ENCODE results near the gene TNFRSF4. TPM values are rescaled to one million over a fixed set of nuclear protein-coding genes. Genes with fewer than 3 reads are reported as not detected.

TNFRSF4 gene
- polyA plus RNA-seq, 2 of the 4 experiments (the other 2 are of a cell fraction): not detected

DNA sequence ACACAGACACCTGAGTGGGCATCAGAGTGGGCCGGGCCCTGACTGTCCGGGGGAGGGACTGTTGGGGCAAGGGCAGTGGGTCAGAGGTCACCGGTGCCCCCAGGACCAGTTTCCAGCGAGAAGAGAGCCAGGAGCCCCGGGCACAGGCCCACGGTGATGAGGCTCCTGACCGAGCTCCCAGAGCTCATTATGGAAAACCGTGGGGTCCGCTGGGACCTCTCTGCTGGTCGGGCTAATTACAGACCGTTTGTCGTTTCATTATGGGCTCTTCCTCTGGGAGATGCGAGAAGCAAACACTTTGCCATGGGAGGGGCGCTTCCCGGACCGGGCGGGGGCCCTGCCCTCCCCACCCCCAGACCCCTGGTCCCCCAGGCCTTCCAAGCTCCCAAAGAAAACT, 52.3 kb downstream of the TNFRSF4 start:
- FAIRE-seq (no peak), ATAC-seq (no peak), DNase-seq (ENCODE audit: low read depth in 1 of 2, low spot score in 1 of 2) (no peak)
- H3K27ac ChIP-seq: no peak overlapping the region
- TF ChIP-seq HOXA7 (CRISPR knock-in tag; IDR thresholded peaks at IDR 0.05): no peak
- no peak for TF ChIP-seq FOSB (CRISPR knock-in tag; IDR thresholded peaks at IDR 0.05)
- TF ChIP-seq CEBPB (IDR thresholded peaks at IDR 0.05): no peak
- TF ChIP-seq ZSCAN20 (CRISPR knock-in tag; IDR thresholded peaks at IDR 0.05): no peak
- no peak for TF ChIP-seq NPAS2 (CRISPR knock-in tag; IDR thresholded peaks at IDR 0.05; ENCODE audit: borderline replicate concordance)
- no peak for TF ChIP-seq SREBF2 (IDR thresholded peaks at IDR 0.05)
- no peak for TF ChIP-seq RFX5 (IDR thresholded peaks at IDR 0.05)
- TF ChIP-seq, protein P1, sequence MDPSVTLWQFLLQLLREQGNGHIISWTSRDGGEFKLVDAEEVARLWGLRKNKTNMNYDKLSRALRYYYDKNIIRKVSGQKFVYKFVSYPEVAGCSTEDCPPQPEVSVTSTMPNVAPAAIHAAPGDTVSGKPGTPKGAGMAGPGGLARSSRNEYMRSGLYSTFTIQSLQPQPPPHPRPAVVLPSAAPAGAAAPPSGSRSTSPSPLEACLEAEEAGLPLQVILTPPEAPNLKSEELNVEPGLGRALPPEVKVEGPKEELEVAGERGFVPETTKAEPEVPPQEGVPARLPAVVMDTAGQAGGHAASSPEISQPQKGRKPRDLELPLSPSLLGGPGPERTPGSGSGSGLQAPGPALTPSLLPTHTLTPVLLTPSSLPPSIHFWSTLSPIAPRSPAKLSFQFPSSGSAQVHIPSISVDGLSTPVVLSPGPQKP (IDR thresholded peaks at IDR 0.05; ENCODE audit: low read depth, low read length): no peak
- TF ChIP-seq ESRRA (IDR thresholded peaks at IDR 0.05; ENCODE audit: borderline replicate concordance, low read length): no peak
- POLR2A ChIA-PET: no interaction called here
- no peak overlapping the region for H3K4me3 ChIP-seq
- H3K4me2 ChIP-seq: no peak overlapping the region
- H3K9me3 ChIP-seq: no peaks in the 10 kb centered on the region
- WGBS (ENCODE audit: missing lambda C conversion rate): no CpG with 5 or more reads among the region's 17 CpGs
- CTCF ChIA-PET: interaction anchor here (1.8 to 1.9 kb wide), 2 partner anchors 39 to 69 kb away, joined by 4 to 5 read pairs; no protein-coding TSS in a partner anchor
- peaks cover 26% of the 10 kb centered on the region for H3K4me1 ChIP-seq

Small RNAs within 50 kb of the gene (small RNA-seq; reads per million reads assigned to genes)
- gene MIR200A (2.7 to 252 (median 195) reads per million in 6 experiments), gene MIR200B (6.1 to 131 (median 78.7) reads per million in 6 experiments), gene MIR429 (3.2 to 26.9 (median 12.3) reads per million in 6 experiments)

Other genes starting within 250 kb of the TNFRSF4 start
- 0.61 and 0.75 TPM in 2 replicates for gene PLEKHN1, start 247.7 kb downstream of the TNFRSF4 start, polyA plus RNA-seq (2011; rRNA removed)
- 3.2 to 3.6 TPM (median 3.4 TPM) in 3 replicates for gene PLEKHN1, start 247.7 kb downstream of the TNFRSF4 start, polyA plus RNA-seq (2017; fragmentation: RNase III; extraction: RNeasy Plus Mini Kit Qiagen cat#74134 plus additional on column Dnase treatment)
- not detected in 2 replicates for gene PERM1, start 232.1 kb downstream of the TNFRSF4 start, polyA plus RNA-seq (2011; rRNA removed)
- gene PERM1, start 232.1 kb downstream of the TNFRSF4 start, polyA plus RNA-seq (2017; fragmentation: RNase III; extraction: RNeasy Plus Mini Kit Qiagen cat#74134 plus additional on column Dnase treatment): 0.12 to 0.33 TPM (median 0.30 TPM) in 3 replicates
- 4.2 and 5.9 TPM in 2 replicates for gene HES4, start 214.1 kb downstream of the TNFRSF4 start, polyA plus RNA-seq (2011; rRNA removed)
- gene HES4, start 214.1 kb downstream of the TNFRSF4 start, polyA plus RNA-seq (2017; fragmentation: RNase III; extraction: RNeasy Plus Mini Kit Qiagen cat#74134 plus additional on column Dnase treatment): 8.4 to 9.6 TPM (median 8.8 TPM) in 3 replicates
- 4.3 and 4.6 TPM in 2 replicates for gene ISG15, start 200.7 kb downstream of the TNFRSF4 start, polyA plus RNA-seq (2011; rRNA removed)
- 11.2 to 17.6 TPM (median 11.2 TPM) in 3 replicates for gene ISG15, start 200.7 kb downstream of the TNFRSF4 start, polyA plus RNA-seq (2017; fragmentation: RNase III; extraction: RNeasy Plus Mini Kit Qiagen cat#74134 plus additional on column Dnase treatment)
- 23.9 and 34.9 TPM in 2 replicates for gene AGRN, start 194.0 kb downstream of the TNFRSF4 start, polyA plus RNA-seq (2011; rRNA removed)
- gene AGRN, start 194.0 kb downstream of the TNFRSF4 start, polyA plus RNA-seq (2017; fragmentation: RNase III; extraction: RNeasy Plus Mini Kit Qiagen cat#74134 plus additional on column Dnase treatment): 88.0 to 95.3 TPM (median 90.9 TPM) in 3 replicates
- gene RNF223, start 139.8 kb downstream of the TNFRSF4 start, polyA plus RNA-seq (2011; rRNA removed): not detected in 2 replicates
- gene RNF223, start 139.8 kb downstream of the TNFRSF4 start, polyA plus RNA-seq (2017; fragmentation: RNase III; extraction: RNeasy Plus Mini Kit Qiagen cat#74134 plus additional on column Dnase treatment): 0.08 TPM in 1 of 3 replicates, not detected in the others
- gene C1orf159, start 98.1 kb downstream of the TNFRSF4 start, polyA plus RNA-seq (2011; rRNA removed): 3.2 and 4.0 TPM in 2 replicates
- gene C1orf159, start 98.1 kb downstream of the TNFRSF4 start, polyA plus RNA-seq (2017; fragmentation: RNase III; extraction: RNeasy Plus Mini Kit Qiagen cat#74134 plus additional on column Dnase treatment): 8.8 to 10.4 TPM (median 10.2 TPM) in 3 replicates
- not detected in 2 replicates for gene TTLL10, start 40.3 kb downstream of the TNFRSF4 start, polyA plus RNA-seq (2011; rRNA removed)
- not detected in 3 replicates for gene TTLL10, start 40.3 kb downstream of the TNFRSF4 start, polyA plus RNA-seq (2017; fragmentation: RNase III; extraction: RNeasy Plus Mini Kit Qiagen cat#74134 plus additional on column Dnase treatment)
- not detected in 2 replicates for gene TNFRSF18, start 7.6 kb downstream of the TNFRSF4 start, polyA plus RNA-seq (2011; rRNA removed)
- gene TNFRSF18, start 7.6 kb downstream of the TNFRSF4 start, polyA plus RNA-seq (2017; fragmentation: RNase III; extraction: RNeasy Plus Mini Kit Qiagen cat#74134 plus additional on column Dnase treatment): not detected in 3 replicates
- 38.7 and 58.3 TPM in 2 replicates for gene SDF4, start 17.8 kb upstream of the TNFRSF4 start, polyA plus RNA-seq (2011; rRNA removed)
- gene SDF4, start 17.8 kb upstream of the TNFRSF4 start, polyA plus RNA-seq (2017; fragmentation: RNase III; extraction: RNeasy Plus Mini Kit Qiagen cat#74134 plus additional on column Dnase treatment): 94.8 to 103 TPM (median 97.4 TPM) in 3 replicates
- gene B3GALT6, start 18.1 kb upstream of the TNFRSF4 start, polyA plus RNA-seq (2011; rRNA removed): 9.2 and 12.5 TPM in 2 replicates
- 11.5 to 12.9 TPM (median 12.1 TPM) in 3 replicates for gene B3GALT6, start 18.1 kb upstream of the TNFRSF4 start, polyA plus RNA-seq (2017; fragmentation: RNase III; extraction: RNeasy Plus Mini Kit Qiagen cat#74134 plus additional on column Dnase treatment)
- 0.46 and 0.47 TPM in 2 replicates for gene C1QTNF12, start 32.6 kb upstream of the TNFRSF4 start, polyA plus RNA-seq (2011; rRNA removed)
- 0.76 to 0.98 TPM (median 0.83 TPM) in 3 replicates for gene C1QTNF12, start 32.6 kb upstream of the TNFRSF4 start, polyA plus RNA-seq (2017; fragmentation: RNase III; extraction: RNeasy Plus Mini Kit Qiagen cat#74134 plus additional on column Dnase treatment)
- 18.0 and 21.2 TPM in 2 replicates for gene UBE2J2, start 59.7 kb upstream of the TNFRSF4 start, polyA plus RNA-seq (2011; rRNA removed)
- gene UBE2J2, start 59.7 kb upstream of the TNFRSF4 start, polyA plus RNA-seq (2017; fragmentation: RNase III; extraction: RNeasy Plus Mini Kit Qiagen cat#74134 plus additional on column Dnase treatment): 35.2 to 38.0 TPM (median 36.2 TPM) in 3 replicates
- 0.52 and 0.80 TPM in 2 replicates for gene SCNN1D, start 66.3 kb upstream of the TNFRSF4 start, polyA plus RNA-seq (2011; rRNA removed)
- gene SCNN1D, start 66.3 kb upstream of the TNFRSF4 start, polyA plus RNA-seq (2017; fragmentation: RNase III; extraction: RNeasy Plus Mini Kit Qiagen cat#74134 plus additional on column Dnase treatment): 1.7 to 3.5 TPM (median 1.8 TPM) in 3 replicates
- 6.6 and 7.5 TPM in 2 replicates for gene ACAP3, start 93.8 kb upstream of the TNFRSF4 start, polyA plus RNA-seq (2011; rRNA removed)
- 19.7 to 24.2 TPM (median 24.2 TPM) in 3 replicates for gene ACAP3, start 93.8 kb upstream of the TNFRSF4 start, polyA plus RNA-seq (2017; fragmentation: RNase III; extraction: RNeasy Plus Mini Kit Qiagen cat#74134 plus additional on column Dnase treatment)
- gene PUSL1, start 94.4 kb upstream of the TNFRSF4 start, polyA plus RNA-seq (2011; rRNA removed): 6.2 and 7.4 TPM in 2 replicates
- gene PUSL1, start 94.4 kb upstream of the TNFRSF4 start, polyA plus RNA-seq (2017; fragmentation: RNase III; extraction: RNeasy Plus Mini Kit Qiagen cat#74134 plus additional on column Dnase treatment): 14.1 to 15.0 TPM (median 14.6 TPM) in 3 replicates
- gene INTS11, start 110.5 kb upstream of the TNFRSF4 start, polyA plus RNA-seq (2011; rRNA removed): 41.9 and 44.3 TPM in 2 replicates
- 62.9 to 71.2 TPM (median 62.9 TPM) in 3 replicates for gene INTS11, start 110.5 kb upstream of the TNFRSF4 start, polyA plus RNA-seq (2017; fragmentation: RNase III; extraction: RNeasy Plus Mini Kit Qiagen cat#74134 plus additional on column Dnase treatment)
- 3.9 and 4.3 TPM in 2 replicates for gene CPTP, start 110.6 kb upstream of the TNFRSF4 start, polyA plus RNA-seq (2011; rRNA removed)
- gene CPTP, start 110.6 kb upstream of the TNFRSF4 start, polyA plus RNA-seq (2017; fragmentation: RNase III; extraction: RNeasy Plus Mini Kit Qiagen cat#74134 plus additional on column Dnase treatment): 10.2 to 11.9 TPM (median 10.7 TPM) in 3 replicates
- gene TAS1R3, start 117.1 kb upstream of the TNFRSF4 start, polyA plus RNA-seq (2011; rRNA removed): 0.05 and 0.07 TPM in 2 replicates
- gene TAS1R3, start 117.1 kb upstream of the TNFRSF4 start, polyA plus RNA-seq (2017; fragmentation: RNase III; extraction: RNeasy Plus Mini Kit Qiagen cat#74134 plus additional on column Dnase treatment): 0.14 to 0.24 TPM (median 0.15 TPM) in 3 replicates
- gene DVL1, start 135.3 kb upstream of the TNFRSF4 start, polyA plus RNA-seq (2011; rRNA removed): 11.3 and 12.1 TPM in 2 replicates
- gene DVL1, start 135.3 kb upstream of the TNFRSF4 start, polyA plus RNA-seq (2017; fragmentation: RNase III; extraction: RNeasy Plus Mini Kit Qiagen cat#74134 plus additional on column Dnase treatment): 42.7 to 48.3 TPM (median 43.9 TPM) in 3 replicates
- 0.07 and 0.12 TPM in 2 replicates for gene MXRA8, start 144.4 kb upstream of the TNFRSF4 start, polyA plus RNA-seq (2011; rRNA removed)
- gene MXRA8, start 144.4 kb upstream of the TNFRSF4 start, polyA plus RNA-seq (2017; fragmentation: RNase III; extraction: RNeasy Plus Mini Kit Qiagen cat#74134 plus additional on column Dnase treatment): 0.09 to 0.22 TPM (median 0.13 TPM) in 3 replicates
- gene AURKAIP1, start 161.1 kb upstream of the TNFRSF4 start, polyA plus RNA-seq (2011; rRNA removed): 49.8 and 62.0 TPM in 2 replicates
- 97.2 to 102 TPM (median 97.9 TPM) in 3 replicates for gene AURKAIP1, start 161.1 kb upstream of the TNFRSF4 start, polyA plus RNA-seq (2017; fragmentation: RNase III; extraction: RNeasy Plus Mini Kit Qiagen cat#74134 plus additional on column Dnase treatment)
- gene CCNL2, start 185.2 kb upstream of the TNFRSF4 start, polyA plus RNA-seq (2011; rRNA removed): 111 TPM in 2 replicates
- 80.3 to 93.3 TPM (median 85.5 TPM) in 3 replicates for gene CCNL2, start 185.2 kb upstream of the TNFRSF4 start, polyA plus RNA-seq (2017; fragmentation: RNase III; extraction: RNeasy Plus Mini Kit Qiagen cat#74134 plus additional on column Dnase treatment)
- gene MRPL20, start 193.1 kb upstream of the TNFRSF4 start, polyA plus RNA-seq (2011; rRNA removed): 146 and 163 TPM in 2 replicates
- gene MRPL20, start 193.1 kb upstream of the TNFRSF4 start, polyA plus RNA-seq (2017; fragmentation: RNase III; extraction: RNeasy Plus Mini Kit Qiagen cat#74134 plus additional on column Dnase treatment): 151 to 164 TPM (median 158 TPM) in 3 replicates
- gene ANKRD65, start 207.1 kb upstream of the TNFRSF4 start, polyA plus RNA-seq (2011; rRNA removed): not detected in 2 replicates
- 0.05 TPM in 1 of 3 replicates, not detected in the others for gene ANKRD65, start 207.1 kb upstream of the TNFRSF4 start, polyA plus RNA-seq (2017; fragmentation: RNase III; extraction: RNeasy Plus Mini Kit Qiagen cat#74134 plus additional on column Dnase treatment)
- gene VWA1, start 221.5 kb upstream of the TNFRSF4 start, polyA plus RNA-seq (2011; rRNA removed): 3.7 and 4.0 TPM in 2 replicates
- 4.2 to 5.3 TPM (median 4.8 TPM) in 3 replicates for gene VWA1, start 221.5 kb upstream of the TNFRSF4 start, polyA plus RNA-seq (2017; fragmentation: RNase III; extraction: RNeasy Plus Mini Kit Qiagen cat#74134 plus additional on column Dnase treatment)
- not detected in 2 replicates for gene ATAD3C, start 235.5 kb upstream of the TNFRSF4 start, polyA plus RNA-seq (2011; rRNA removed)
- gene ATAD3C, start 235.5 kb upstream of the TNFRSF4 start, polyA plus RNA-seq (2017; fragmentation: RNase III; extraction: RNeasy Plus Mini Kit Qiagen cat#74134 plus additional on column Dnase treatment): not detected in 3 replicates

All from A549 (cell line).